Gastroesophageal sphincter (tissue), 3 donors: Measurements from ENCODE around the gene EIF1.

ENCODE experiments used
- EP300 ChIP-seq: sonication (generic); formaldehyde crosslinking; IDR thresholded peaks from one replicate; pipeline ENCODE4 v1.6.1; 2017; ENCODE audit warnings: antibody characterized with exemption, mild to moderate bottlenecking
- POLR2A ChIP-seq, 2 donors: fragments of 450-650 bp; IDR thresholded peaks; one replicate each; pipeline ENCODE4 v1.6.1; 2017; ENCODE audit warnings: antibody characterized with exemption in 2 of 2, mild to moderate bottlenecking in 2 of 2, moderate library complexity in 1 of 2
- POLR2AphosphoS5 ChIP-seq: sonication (generic); formaldehyde crosslinking; IDR thresholded peaks from one replicate; pipeline ENCODE4 v1.6.1; 2017; ENCODE audit warnings: antibody characterized with exemption
- TF ChIP-seq, protein P1 (sequence below), 4 experiments: fragments of 200-600 bp in 2 of 4; fragments of 450-650 bp in 2 of 4; sonication (generic) in 1 of 4; IDR thresholded peaks; one replicate each; pipeline ENCODE4 v1.5.1; 2017 to 2019; ENCODE audit warnings: antibody characterized with exemption in 4 of 4, mild to moderate bottlenecking in 2 of 4, moderate library complexity in 2 of 4

DNA sequence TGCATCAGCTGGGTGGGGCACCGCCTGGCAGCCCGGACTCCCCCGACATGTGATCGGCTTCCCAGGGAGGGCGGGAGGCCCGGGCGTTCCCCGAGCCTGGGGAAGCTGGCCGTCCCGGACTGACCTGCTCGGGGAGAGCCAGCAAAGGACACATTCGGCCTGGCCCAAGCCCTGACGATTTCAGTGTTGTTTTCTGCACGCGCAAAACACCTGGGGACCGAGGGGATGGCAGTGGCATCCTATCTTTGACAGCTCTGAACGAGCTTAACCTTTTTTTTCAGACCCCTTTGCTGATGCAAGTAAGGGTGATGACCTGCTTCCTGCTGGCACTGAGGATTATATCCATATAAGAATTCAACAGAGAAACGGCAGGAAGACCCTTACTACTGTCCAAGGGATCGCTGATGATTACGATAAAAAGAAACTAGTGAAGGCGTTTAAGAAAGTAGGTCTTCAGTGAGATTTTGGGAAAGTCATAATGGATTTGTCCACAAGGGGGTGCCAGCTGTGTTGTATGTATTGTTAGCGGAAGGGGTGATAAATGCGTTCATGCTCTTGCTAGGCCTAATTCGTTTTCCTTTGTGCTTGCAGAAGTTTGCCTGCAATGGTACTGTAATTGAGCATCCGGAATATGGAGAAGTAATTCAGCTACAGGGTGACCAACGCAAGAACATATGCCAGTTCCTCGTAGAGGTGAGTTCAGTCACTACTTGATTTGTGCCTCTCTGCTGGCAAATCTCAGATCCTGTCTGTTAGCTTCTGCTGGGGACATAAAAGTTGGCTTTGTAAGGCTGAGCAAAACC is 1.0 kb downstream of the EIF1 start:
- TF ChIP-seq, protein P1, sequence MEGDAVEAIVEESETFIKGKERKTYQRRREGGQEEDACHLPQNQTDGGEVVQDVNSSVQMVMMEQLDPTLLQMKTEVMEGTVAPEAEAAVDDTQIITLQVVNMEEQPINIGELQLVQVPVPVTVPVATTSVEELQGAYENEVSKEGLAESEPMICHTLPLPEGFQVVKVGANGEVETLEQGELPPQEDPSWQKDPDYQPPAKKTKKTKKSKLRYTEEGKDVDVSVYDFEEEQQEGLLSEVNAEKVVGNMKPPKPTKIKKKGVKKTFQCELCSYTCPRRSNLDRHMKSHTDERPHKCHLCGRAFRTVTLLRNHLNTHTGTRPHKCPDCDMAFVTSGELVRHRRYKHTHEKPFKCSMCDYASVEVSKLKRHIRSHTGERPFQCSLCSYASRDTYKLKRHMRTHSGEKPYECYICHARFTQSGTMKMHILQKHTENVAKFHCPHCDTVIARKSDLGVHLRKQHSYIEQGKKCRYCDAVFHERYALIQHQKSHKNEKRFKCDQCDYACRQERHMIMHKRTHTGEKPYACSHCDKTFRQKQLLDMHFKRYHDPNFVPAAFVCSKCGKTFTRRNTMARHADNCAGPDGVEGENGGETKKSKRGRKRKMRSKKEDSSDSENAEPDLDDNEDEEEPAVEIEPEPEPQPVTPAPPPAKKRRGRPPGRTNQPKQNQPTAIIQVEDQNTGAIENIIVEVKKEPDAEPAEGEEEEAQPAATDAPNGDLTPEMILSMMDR (IDR thresholded peaks at IDR 0.05): peak in 3 of 4 experiments; percentile 51 to 59 (median 54)
- TF ChIP-seq POLR2A (IDR thresholded peaks at IDR 0.05): no peak
- peak; percentile 12 for TF ChIP-seq POLR2AphosphoS5
- no peak for TF ChIP-seq EP300
